WTC11 (cell line): ENCODE data around the gene MX1. TPM values are rescaled to one million over a fixed set of nuclear protein-coding genes. Genes with fewer than 3 reads are reported as not detected.

Experiments
- ATAC-seq: fragments of 200-7000 bp; cut with Tn5 transposase; 2 replicates; pipeline ENCODE4 v1.10.0; 2021; ENCODE audit warnings: mild to moderate bottlenecking, moderate library complexity
- CTCF ChIA-PET: fragments of 300-600 bp; sonication (Branson Sonifier 250); formaldehyde crosslinking; loops from one replicate; lab custom pipeline; 2021; ENCODE audit warnings: antibody characterized with exemption; lab: Charles Lee
- POLR2A ChIA-PET: fragments of 350-600 bp; sonication (Branson Sonifier 250); formaldehyde crosslinking; loops from one replicate; lab custom pipeline; 2021; ENCODE audit warnings: antibody characterized with exemption; lab: Charles Lee
- DNase-seq: peaks from one replicate; pipeline ENCODE4 v3.0.0; 2021; ENCODE audit warnings: low spot score
- H3K27ac Mint-ChIP-seq: 2 replicates; pipeline ENCODE4 v1.8.0; 2021; ENCODE audit warnings: mixed read lengths
- H3K27me3 Mint-ChIP-seq: 2 replicates; pipeline ENCODE4 v1.8.0; 2021; ENCODE audit warnings: low read depth, mild to moderate bottlenecking, moderate library complexity, mixed read lengths
- H3K36me3 Mint-ChIP-seq: 2 replicates; pipeline ENCODE4 v1.8.0; 2021; ENCODE audit warnings: mixed read lengths
- H3K4me1 Mint-ChIP-seq: 2 replicates; pipeline ENCODE4 v1.8.0; 2022; ENCODE audit warnings: mixed read lengths
- H3K4me3 Mint-ChIP-seq: 2 replicates; pipeline ENCODE4 v1.8.0; 2021; ENCODE audit warnings: mild to moderate bottlenecking, moderate library complexity, mixed read lengths
- H3K9me3 Mint-ChIP-seq: 2 replicates; pipeline ENCODE4 v1.8.0; 2021; ENCODE audit warnings: mixed read lengths
- CBFB ChIP-seq: sonication (generic); formaldehyde crosslinking; IDR thresholded peaks from 2 replicates; pipeline ENCODE4 v1.8.1; 2022; ENCODE audit warnings: mild to moderate bottlenecking, low read depth, missing genetic modification reagents
- EMX1 ChIP-seq: fragments of 250-450 bp; sonication (Bioruptor Pico); IDR thresholded peaks from 2 replicates; pipeline ENCODE4 v1.8.0; 2021; ENCODE audit warnings: mild to moderate bottlenecking
- GABPB1 ChIP-seq: sonication (generic); formaldehyde crosslinking; IDR thresholded peaks from 2 replicates; pipeline ENCODE4 v1.8.1; 2023; ENCODE audit warnings: mild to moderate bottlenecking, missing genetic modification reagents
- HMGA2 ChIP-seq: fragments of 250-450 bp; sonication (Bioruptor Pico); IDR thresholded peaks from 2 replicates; pipeline ENCODE4 v1.4.0; 2021; ENCODE audit warnings: mild to moderate bottlenecking, moderate library complexity
- OVOL2 ChIP-seq: fragments of 250-450 bp; sonication (Bioruptor Pico); IDR thresholded peaks from 2 replicates; pipeline ENCODE4 v1.9.0; 2021; ENCODE audit warnings: mild to moderate bottlenecking, borderline replicate concordance
- SMAD4 ChIP-seq: sonication (generic); formaldehyde crosslinking; IDR thresholded peaks from 2 replicates; pipeline ENCODE4 v1.8.0; 2022; ENCODE audit warnings: mild to moderate bottlenecking, missing genetic modification reagents
- ZBTB21 ChIP-seq: sonication (generic); formaldehyde crosslinking; IDR thresholded peaks from 2 replicates; pipeline ENCODE4 v1.8.1; 2023; ENCODE audit warnings: mild to moderate bottlenecking, missing genetic modification reagents, borderline replicate concordance
- ZNF121 ChIP-seq: sonication (generic); formaldehyde crosslinking; IDR thresholded peaks from 2 replicates; pipeline ENCODE4 v1.8.0; 2023; ENCODE audit warnings: missing genetic modification reagents
- ZNF138 ChIP-seq: sonication (generic); formaldehyde crosslinking; conservative IDR thresholded peaks from 2 replicates; pipeline ENCODE4 v1.8.1; 2022; ENCODE audit warnings: mild to moderate bottlenecking, moderate library complexity, missing genetic modification reagents
- ZNF423 ChIP-seq: fragments of 250-450 bp; sonication (Bioruptor Pico); IDR thresholded peaks from 2 replicates; pipeline ENCODE4 v2.1.2; 2022; ENCODE audit warnings: mild to moderate bottlenecking, moderate library complexity
- total RNA-seq: library from RNA; stranded (reverse); gene quantifications from 3 replicates; pipeline ENCODE4 v1.2.3, GENCODE V29; 2021
- TF ChIP-seq, protein P1 (sequence below): sonication (generic); formaldehyde crosslinking; conservative IDR thresholded peaks from 2 replicates; pipeline ENCODE4 v1.8.1; 2023; ENCODE audit warnings: mild to moderate bottlenecking, low read depth, missing genetic modification reagents, moderate library complexity
- TF ChIP-seq, protein P2 (sequence below): fragments of 250-450 bp; sonication (Bioruptor Pico); IDR thresholded peaks from 2 replicates; pipeline ENCODE4 v2.1.2; 2022; ENCODE audit warnings: mild to moderate bottlenecking, moderate library complexity
- TF ChIP-seq, protein P3 (sequence below): fragments of 200-600 bp; IDR thresholded peaks from 2 replicates; pipeline ENCODE4 v1.8.0; 2022; ENCODE audit warnings: antibody characterized with exemption
- TF ChIP-seq, protein P4 (sequence below): sonication (generic); formaldehyde crosslinking; IDR thresholded peaks from 2 replicates; pipeline ENCODE4 v1.8.0; 2022; ENCODE audit warnings: mild to moderate bottlenecking, missing genetic modification reagents
- TF ChIP-seq, protein P5 (sequence below): sonication (generic); formaldehyde crosslinking; IDR thresholded peaks from 2 replicates; pipeline ENCODE4 v1.8.0; 2022; ENCODE audit warnings: mild to moderate bottlenecking, missing genetic modification reagents
- TF ChIP-seq, protein P6 (sequence below): sonication (generic); formaldehyde crosslinking; IDR thresholded peaks from 2 replicates; pipeline ENCODE4 v1.8.0; 2022; ENCODE audit warnings: missing genetic modification reagents
- TF ChIP-seq, protein P7 (sequence below): sonication (generic); formaldehyde crosslinking; conservative IDR thresholded peaks from 2 replicates; pipeline ENCODE4 v1.8.1; 2022; ENCODE audit warnings: mild to moderate bottlenecking, missing genetic modification reagents
- TF ChIP-seq, protein P8 (sequence below): sonication (generic); formaldehyde crosslinking; IDR thresholded peaks from 2 replicates; pipeline ENCODE4 v1.8.0; 2023; ENCODE audit warnings: missing genetic modification reagents, mild to moderate bottlenecking, borderline replicate concordance

The MX1 gene
- total RNA-seq, 1 experiment from 2014 or later, result 3.6 TPM

DNA sequence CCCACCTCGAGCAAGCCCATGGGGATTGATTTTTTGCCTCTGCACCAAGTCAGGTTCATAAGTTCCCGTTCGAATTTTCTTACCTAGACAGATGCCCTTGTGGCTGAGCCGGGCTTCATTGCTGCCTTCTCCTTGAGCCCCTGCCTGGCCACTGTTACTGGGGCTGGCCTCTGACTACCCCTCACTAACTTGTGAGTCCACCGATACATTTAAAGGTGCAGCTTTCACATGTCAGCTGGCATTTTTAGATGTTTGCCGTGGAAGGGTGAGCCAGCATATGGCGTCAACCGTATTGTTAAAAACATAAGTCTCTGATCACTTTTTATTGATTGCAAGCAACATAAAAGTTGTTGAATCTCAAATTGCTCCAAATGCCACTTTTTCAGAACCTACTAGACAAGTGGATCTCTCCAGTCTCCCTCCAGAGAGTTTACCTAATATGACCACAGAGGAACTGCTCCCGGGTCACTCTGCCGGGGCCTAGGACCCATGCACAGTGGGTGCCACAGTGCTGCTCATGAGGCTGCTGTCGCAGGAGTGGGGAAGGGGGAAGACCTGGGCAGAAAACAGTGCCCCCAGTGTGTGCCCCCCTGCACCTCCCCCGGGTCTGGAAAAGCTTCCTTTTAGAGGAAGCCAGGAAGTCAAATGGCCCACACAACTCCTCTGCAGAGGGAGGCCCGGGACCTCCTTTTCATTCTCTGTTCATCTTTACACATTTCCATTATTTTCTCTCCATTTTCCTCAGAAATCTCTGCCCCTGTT lies 18.8 kb downstream of the MX1 start (continued):
- TF ChIP-seq, protein P1, sequence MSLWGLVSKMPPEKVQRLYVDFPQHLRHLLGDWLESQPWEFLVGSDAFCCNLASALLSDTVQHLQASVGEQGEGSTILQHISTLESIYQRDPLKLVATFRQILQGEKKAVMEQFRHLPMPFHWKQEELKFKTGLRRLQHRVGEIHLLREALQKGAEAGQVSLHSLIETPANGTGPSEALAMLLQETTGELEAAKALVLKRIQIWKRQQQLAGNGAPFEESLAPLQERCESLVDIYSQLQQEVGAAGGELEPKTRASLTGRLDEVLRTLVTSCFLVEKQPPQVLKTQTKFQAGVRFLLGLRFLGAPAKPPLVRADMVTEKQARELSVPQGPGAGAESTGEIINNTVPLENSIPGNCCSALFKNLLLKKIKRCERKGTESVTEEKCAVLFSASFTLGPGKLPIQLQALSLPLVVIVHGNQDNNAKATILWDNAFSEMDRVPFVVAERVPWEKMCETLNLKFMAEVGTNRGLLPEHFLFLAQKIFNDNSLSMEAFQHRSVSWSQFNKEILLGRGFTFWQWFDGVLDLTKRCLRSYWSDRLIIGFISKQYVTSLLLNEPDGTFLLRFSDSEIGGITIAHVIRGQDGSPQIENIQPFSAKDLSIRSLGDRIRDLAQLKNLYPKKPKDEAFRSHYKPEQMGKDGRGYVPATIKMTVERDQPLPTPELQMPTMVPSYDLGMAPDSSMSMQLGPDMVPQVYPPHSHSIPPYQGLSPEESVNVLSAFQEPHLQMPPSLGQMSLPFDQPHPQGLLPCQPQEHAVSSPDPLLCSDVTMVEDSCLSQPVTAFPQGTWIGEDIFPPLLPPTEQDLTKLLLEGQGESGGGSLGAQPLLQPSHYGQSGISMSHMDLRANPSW (CRISPR knock-in tag), result no peak
- TF ChIP-seq, protein P2, sequence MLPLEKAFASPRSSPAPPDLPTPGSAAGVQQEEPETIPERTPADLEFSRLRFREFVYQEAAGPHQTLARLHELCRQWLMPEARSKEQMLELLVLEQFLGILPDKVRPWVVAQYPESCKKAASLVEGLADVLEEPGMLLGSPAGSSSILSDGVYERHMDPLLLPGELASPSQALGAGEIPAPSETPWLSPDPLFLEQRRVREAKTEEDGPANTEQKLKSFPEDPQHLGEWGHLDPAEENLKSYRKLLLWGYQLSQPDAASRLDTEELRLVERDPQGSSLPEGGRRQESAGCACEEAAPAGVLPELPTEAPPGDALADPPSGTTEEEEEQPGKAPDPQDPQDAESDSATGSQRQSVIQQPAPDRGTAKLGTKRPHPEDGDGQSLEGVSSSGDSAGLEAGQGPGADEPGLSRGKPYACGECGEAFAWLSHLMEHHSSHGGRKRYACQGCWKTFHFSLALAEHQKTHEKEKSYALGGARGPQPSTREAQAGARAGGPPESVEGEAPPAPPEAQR (CRISPR knock-in tag), result no peak
- TF ChIP-seq, protein P3, sequence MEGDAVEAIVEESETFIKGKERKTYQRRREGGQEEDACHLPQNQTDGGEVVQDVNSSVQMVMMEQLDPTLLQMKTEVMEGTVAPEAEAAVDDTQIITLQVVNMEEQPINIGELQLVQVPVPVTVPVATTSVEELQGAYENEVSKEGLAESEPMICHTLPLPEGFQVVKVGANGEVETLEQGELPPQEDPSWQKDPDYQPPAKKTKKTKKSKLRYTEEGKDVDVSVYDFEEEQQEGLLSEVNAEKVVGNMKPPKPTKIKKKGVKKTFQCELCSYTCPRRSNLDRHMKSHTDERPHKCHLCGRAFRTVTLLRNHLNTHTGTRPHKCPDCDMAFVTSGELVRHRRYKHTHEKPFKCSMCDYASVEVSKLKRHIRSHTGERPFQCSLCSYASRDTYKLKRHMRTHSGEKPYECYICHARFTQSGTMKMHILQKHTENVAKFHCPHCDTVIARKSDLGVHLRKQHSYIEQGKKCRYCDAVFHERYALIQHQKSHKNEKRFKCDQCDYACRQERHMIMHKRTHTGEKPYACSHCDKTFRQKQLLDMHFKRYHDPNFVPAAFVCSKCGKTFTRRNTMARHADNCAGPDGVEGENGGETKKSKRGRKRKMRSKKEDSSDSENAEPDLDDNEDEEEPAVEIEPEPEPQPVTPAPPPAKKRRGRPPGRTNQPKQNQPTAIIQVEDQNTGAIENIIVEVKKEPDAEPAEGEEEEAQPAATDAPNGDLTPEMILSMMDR, result no peak
- no peak for TF ChIP-seq OVOL2
- TF ChIP-seq, protein P4, sequence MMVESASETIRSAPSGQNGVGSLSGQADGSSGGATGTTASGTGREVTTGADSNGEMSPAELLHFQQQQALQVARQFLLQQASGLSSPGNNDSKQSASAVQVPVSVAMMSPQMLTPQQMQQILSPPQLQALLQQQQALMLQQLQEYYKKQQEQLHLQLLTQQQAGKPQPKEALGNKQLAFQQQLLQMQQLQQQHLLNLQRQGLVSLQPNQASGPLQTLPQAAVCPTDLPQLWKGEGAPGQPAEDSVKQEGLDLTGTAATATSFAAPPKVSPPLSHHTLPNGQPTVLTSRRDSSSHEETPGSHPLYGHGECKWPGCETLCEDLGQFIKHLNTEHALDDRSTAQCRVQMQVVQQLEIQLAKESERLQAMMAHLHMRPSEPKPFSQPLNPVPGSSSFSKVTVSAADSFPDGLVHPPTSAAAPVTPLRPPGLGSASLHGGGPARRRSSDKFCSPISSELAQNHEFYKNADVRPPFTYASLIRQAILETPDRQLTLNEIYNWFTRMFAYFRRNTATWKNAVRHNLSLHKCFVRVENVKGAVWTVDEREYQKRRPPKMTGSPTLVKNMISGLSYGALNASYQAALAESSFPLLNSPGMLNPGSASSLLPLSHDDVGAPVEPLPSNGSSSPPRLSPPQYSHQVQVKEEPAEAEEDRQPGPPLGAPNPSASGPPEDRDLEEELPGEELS (CRISPR knock-in tag), result no peak
- TF ChIP-seq, protein P5, sequence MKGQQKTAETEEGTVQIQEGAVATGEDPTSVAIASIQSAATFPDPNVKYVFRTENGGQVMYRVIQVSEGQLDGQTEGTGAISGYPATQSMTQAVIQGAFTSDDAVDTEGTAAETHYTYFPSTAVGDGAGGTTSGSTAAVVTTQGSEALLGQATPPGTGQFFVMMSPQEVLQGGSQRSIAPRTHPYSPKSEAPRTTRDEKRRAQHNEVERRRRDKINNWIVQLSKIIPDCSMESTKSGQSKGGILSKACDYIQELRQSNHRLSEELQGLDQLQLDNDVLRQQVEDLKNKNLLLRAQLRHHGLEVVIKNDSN (CRISPR knock-in tag), result no peak
- no peak for TF ChIP-seq ZNF121 (CRISPR knock-in tag)

DNA sequence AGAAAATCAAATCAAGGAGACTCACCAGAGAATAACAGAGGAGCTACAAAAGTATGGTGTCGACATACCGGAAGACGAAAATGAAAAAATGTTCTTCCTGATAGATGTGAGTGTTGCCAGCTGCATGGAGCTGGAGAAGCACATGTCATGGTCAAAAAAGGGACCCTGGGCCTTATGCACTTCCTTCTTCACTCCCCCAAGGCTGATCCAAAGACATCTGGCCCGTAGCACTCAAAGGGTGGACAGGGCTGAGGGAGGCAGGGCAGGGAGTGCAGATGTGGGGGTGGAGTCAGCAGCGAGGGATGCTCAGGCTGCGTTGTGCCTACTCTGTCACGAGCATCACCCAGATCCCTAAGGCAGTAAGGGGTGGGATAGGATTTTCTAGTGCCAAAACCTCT lies 19.4 kb downstream of the MX1 start:
- no peaks in the 10 kb centered on the region for H3K9me3 Mint-ChIP-seq
- ATAC-seq (no peak), DNase-seq (no peak)
- no peak overlapping the region for H3K27ac Mint-ChIP-seq
- H3K4me3 Mint-ChIP-seq, result no peak overlapping the region
- H3K27me3 Mint-ChIP-seq, result peaks cover 3% of the 10 kb centered on the region
- ChIA-PET CTCF (interaction anchor here (1.6 kb wide), 1 partner anchor 163 kb away, joined by 3 read pairs; no protein-coding TSS in a partner anchor), POLR2A (no interaction called here)
- no peaks in the 10 kb centered on the region for H3K36me3 Mint-ChIP-seq
- peaks cover 3% of the 10 kb centered on the region; the same call in 1 of the 2 replicates for H3K4me1 Mint-ChIP-seq
- TF ChIP-seq EMX1 (CRISPR knock-in tag) (no peak), HMGA2 (CRISPR knock-in tag) (no peak), ZNF423 (CRISPR knock-in tag) (no peak), GABPB1 (CRISPR knock-in tag) (no peak), ZNF138 (CRISPR knock-in tag) (no peak), SMAD4 (no peak), CBFB (no peak), ZBTB21 (no peak)
- TF ChIP-seq, protein P6, sequence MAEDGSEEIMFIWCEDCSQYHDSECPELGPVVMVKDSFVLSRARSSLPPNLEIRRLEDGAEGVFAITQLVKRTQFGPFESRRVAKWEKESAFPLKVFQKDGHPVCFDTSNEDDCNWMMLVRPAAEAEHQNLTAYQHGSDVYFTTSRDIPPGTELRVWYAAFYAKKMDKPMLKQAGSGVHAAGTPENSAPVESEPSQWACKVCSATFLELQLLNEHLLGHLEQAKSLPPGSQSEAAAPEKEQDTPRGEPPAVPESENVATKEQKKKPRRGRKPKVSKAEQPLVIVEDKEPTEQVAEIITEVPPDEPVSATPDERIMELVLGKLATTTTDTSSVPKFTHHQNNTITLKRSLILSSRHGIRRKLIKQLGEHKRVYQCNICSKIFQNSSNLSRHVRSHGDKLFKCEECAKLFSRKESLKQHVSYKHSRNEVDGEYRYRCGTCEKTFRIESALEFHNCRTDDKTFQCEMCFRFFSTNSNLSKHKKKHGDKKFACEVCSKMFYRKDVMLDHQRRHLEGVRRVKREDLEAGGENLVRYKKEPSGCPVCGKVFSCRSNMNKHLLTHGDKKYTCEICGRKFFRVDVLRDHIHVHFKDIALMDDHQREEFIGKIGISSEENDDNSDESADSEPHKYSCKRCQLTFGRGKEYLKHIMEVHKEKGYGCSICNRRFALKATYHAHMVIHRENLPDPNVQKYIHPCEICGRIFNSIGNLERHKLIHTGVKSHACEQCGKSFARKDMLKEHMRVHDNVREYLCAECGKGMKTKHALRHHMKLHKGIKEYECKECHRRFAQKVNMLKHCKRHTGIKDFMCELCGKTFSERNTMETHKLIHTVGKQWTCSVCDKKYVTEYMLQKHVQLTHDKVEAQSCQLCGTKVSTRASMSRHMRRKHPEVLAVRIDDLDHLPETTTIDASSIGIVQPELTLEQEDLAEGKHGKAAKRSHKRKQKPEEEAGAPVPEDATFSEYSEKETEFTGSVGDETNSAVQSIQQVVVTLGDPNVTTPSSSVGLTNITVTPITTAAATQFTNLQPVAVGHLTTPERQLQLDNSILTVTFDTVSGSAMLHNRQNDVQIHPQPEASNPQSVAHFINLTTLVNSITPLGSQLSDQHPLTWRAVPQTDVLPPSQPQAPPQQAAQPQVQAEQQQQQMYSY (CRISPR knock-in tag), result no peak
- TF ChIP-seq, protein P7, sequence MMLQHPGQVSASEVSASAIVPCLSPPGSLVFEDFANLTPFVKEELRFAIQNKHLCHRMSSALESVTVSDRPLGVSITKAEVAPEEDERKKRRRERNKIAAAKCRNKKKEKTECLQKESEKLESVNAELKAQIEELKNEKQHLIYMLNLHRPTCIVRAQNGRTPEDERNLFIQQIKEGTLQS, result no peak
- TF ChIP-seq, protein P8, sequence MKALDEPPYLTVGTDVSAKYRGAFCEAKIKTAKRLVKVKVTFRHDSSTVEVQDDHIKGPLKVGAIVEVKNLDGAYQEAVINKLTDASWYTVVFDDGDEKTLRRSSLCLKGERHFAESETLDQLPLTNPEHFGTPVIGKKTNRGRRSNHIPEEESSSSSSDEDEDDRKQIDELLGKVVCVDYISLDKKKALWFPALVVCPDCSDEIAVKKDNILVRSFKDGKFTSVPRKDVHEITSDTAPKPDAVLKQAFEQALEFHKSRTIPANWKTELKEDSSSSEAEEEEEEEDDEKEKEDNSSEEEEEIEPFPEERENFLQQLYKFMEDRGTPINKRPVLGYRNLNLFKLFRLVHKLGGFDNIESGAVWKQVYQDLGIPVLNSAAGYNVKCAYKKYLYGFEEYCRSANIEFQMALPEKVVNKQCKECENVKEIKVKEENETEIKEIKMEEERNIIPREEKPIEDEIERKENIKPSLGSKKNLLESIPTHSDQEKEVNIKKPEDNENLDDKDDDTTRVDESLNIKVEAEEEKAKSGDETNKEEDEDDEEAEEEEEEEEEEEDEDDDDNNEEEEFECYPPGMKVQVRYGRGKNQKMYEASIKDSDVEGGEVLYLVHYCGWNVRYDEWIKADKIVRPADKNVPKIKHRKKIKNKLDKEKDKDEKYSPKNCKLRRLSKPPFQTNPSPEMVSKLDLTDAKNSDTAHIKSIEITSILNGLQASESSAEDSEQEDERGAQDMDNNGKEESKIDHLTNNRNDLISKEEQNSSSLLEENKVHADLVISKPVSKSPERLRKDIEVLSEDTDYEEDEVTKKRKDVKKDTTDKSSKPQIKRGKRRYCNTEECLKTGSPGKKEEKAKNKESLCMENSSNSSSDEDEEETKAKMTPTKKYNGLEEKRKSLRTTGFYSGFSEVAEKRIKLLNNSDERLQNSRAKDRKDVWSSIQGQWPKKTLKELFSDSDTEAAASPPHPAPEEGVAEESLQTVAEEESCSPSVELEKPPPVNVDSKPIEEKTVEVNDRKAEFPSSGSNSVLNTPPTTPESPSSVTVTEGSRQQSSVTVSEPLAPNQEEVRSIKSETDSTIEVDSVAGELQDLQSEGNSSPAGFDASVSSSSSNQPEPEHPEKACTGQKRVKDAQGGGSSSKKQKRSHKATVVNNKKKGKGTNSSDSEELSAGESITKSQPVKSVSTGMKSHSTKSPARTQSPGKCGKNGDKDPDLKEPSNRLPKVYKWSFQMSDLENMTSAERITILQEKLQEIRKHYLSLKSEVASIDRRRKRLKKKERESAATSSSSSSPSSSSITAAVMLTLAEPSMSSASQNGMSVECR, result no peak
